Embryonic facial prominence (tissue), 1 donor: ENCODE results near the gene DLEC1.

ENCODE experiments used
- DNase-seq: peaks from one replicate; pipeline ENCODE4 v3.0.0-alpha.2; 2016; ENCODE audit errors: extremely low spot score

Gene DLEC1

GRCh38 chr3:38000965-38001455 lies 38.0 kb upstream of the DLEC1 start:
- DNase-seq, result no peak

- DNase-seq, result no peak
Measured at GRCh38 chr3:38001456-38002081, 37.4 kb upstream of the DLEC1 start.

GRCh38 chr3:38002291-38002876 lies 36.6 kb upstream of the DLEC1 start:
- DNase-seq, result no peak

- DNase-seq, result no peak
Measured at GRCh38 chr3:38002940-38003339, 36.1 kb upstream of the DLEC1 start.

- DNase-seq, result no peak
Measured at GRCh38 chr3:38003371-38003816, 35.6 kb upstream of the DLEC1 start.

GRCh38 chr3:38003817-38004414 lies 35.1 kb upstream of the DLEC1 start:
- no peak for DNase-seq

GRCh38 chr3:38004415-38005075 lies 34.5 kb upstream of the DLEC1 start:
- no peak for DNase-seq

GRCh38 chr3:38005076-38006020 lies 33.7 kb upstream of the DLEC1 start:
- DNase-seq, result no peak

GRCh38 chr3:38006031-38006430 lies 33.0 kb upstream of the DLEC1 start:
- DNase-seq, result no peak

GRCh38 chr3:38006445-38006995 lies 32.5 kb upstream of the DLEC1 start:
- DNase-seq, result no peak

GRCh38 chr3:38007754-38008090 lies 31.3 kb upstream of the DLEC1 start:
- DNase-seq, result no peak

- DNase-seq, result no peak
Measured at GRCh38 chr3:38008191-38008701, 30.8 kb upstream of the DLEC1 start.

GRCh38 chr3:38008971-38009580 lies 29.9 kb upstream of the DLEC1 start:
- DNase-seq, result no peak

- DNase-seq, result no peak
Measured at GRCh38 chr3:38009807-38010591, 29.0 kb upstream of the DLEC1 start.

- DNase-seq, result no peak
Measured at GRCh38 chr3:38011111-38011510, 27.9 kb upstream of the DLEC1 start.

- DNase-seq, result no peak
Measured at GRCh38 chr3:38015485-38015884, 23.5 kb upstream of the DLEC1 start.

GRCh38 chr3:38015984-38016383 lies 23.0 kb upstream of the DLEC1 start:
- DNase-seq, result no peak

GRCh38 chr3:38016410-38016809 lies 22.6 kb upstream of the DLEC1 start:
- no peak for DNase-seq

GRCh38 chr3:38016847-38017444 lies 22.1 kb upstream of the DLEC1 start:
- no peak for DNase-seq
